Left ventricle myocardium superior (tissue), 1 donor: Measurements from ENCODE around the gene CA5B. TPM values are rescaled to one million over a fixed set of nuclear protein-coding genes. Genes with fewer than 3 reads are reported as not detected.
"Not testable (repeated sequence)": the region's sequence is repeated elsewhere in the genome, so short reads cannot be mapped to it uniquely, and the experiment has no call there.

Experiments
- ATAC-seq: fragments of 200-7000 bp; cut with Tn5 transposase; one replicate; pipeline ENCODE4 v1.9.1; 2020; ENCODE audit warnings: mild to moderate bottlenecking, moderate library complexity
- DNase-seq: peaks from one replicate; pipeline ENCODE4 v3.0.0-alpha.2; 2020
- intact Hi-C: fragments of 100-400 bp; cut with micrococcal nuclease; formaldehyde crosslinking; loops from one replicate; pipeline ENCODE4 v1.11.0; 2022
- total RNA-seq: library from RNA; stranded (reverse); fragmentation: NEBNext Ultra II Directional; extraction: Animal tissue kit (Norgen Biotek cat#: 25700); gene quantifications from one replicate; pipeline ENCODE4 v1.2.1, GENCODE V29; 2021
- donor health status: DM: no; HTN: yes; CAD: no; lungs with severe emphysema.

The CA5B gene
- total RNA-seq, 1 donor from 2014 or later: 3.6 TPM

DNA sequence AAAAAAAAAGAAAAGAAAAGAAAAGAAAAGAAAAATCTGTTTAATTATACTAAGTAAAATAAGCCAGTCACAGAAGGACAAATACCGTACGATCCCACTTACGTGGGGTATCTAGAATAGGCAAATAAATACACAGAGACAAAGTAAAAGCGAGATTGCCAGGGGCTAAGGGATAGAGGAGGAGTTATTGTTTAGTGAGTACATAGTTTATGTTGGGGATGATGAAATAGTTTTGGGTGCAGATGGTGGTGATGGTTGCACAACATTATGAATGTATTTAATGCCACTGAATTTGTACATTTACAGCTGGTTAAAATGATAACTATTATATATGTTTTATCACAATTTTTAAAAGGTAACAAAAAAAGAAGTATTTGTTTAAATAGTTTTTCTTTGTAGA, 7.1 kb downstream of the CA5B start:
- DNase-seq (no peak), ATAC-seq (no peak)
- intact Hi-C loops: no loop called here

DNA sequence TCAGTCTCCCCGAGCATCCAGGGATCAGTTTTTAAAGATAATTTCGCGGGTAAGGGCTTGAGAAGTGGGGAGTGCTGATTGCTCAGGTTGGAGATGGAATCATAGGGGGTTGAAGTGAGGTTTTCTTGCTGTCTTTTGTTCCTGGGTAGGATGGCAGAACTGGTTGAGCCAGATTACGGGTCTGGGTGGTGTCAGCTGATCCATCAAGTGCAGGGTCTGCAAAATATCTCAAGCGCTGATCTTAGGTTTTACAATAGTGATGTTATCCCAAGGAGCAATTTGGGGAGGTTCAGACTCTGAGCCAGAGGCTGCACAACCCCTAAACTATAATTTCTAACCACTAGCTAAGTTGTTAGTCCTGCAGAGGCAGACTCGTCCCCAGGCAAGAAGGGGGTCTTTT, 8.6 kb downstream of the CA5B start:
- DNase-seq, ATAC-seq, intact Hi-C loops: not testable (repeated sequence)

- ATAC-seq: no peak
- no peak for DNase-seq
- intact Hi-C loops: no loop called here
These were observed 9.6 kb downstream of the CA5B start for GRCh38 chrX:15747626-15748173.

- ATAC-seq: no peak
- no peak for DNase-seq
- intact Hi-C loops: no loop called here
These were observed 10.8 kb downstream of the CA5B start for GRCh38 chrX:15748841-15749240.

DNA sequence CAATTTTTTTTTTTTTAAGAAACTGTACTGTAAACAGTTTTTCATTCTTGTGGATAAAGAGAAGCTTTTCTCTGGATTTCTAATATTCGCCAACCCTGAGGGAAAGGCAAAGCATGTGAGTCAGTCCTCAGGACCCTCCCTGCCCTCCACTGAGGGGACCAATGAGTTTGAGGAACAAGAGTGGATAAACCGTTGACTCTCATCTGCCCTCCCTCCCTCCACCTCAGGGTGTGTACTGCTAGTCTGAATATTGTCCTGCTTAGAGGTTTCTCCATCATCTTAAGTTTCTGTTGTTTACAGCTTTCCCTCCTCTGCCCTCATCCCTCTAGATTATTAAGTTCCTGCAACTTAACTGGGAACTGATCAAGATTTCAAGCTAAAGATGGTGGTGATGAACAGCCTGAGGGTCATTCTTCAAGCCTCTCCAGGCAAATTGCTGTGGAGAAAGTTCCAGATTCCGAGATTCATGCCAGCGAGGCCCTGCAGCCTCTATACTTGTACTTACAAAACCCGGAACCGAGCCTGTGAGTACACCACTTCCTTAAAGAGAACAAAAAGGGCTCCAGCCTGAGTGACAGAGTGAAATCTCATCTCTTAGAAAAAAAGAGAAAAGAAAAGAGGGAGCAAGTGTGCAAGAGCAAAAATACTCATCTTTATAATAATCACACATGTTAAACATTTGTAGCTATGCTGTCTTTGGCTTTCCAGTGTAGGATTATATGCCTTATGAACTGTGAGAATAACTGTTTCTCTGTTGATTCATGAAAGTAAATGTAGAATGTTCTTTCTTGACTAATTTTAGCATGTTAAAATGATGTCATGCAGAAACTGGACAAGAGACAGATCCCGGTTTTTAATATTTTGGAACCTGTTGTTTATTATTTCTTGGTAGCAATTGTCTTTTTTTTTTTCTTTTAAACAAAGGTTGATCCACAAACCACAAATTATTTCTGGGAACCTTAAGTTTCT, 11.9 kb downstream of the CA5B start:
- no peak for DNase-seq
- intact Hi-C loops: no loop called here
- ATAC-seq: peak; percentile 65

DNA sequence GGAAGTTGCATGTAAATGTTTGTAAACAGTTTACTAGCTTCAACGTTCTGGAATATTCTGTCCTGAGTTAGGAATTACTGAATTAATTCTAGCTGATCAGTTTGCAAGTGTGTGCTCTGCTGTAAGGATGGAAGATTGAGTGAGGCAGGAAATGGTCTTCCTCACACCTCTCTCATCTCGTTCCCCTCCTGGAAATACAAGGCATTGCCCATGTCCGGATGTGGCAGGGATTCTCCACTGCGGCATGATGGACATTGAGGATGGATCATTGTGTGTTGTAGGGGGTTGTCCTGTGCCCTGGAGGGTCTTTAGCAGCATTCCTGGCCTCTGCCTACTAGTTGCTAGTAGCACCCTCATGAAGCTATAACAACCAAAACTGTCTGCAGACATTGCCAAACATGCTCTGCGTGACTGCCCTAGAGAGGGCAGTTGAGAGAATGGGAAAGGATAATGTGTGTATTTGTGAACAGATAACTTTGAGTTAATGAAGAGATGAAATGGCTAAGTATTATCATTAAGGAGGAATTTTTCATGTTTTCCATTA, 12.6 kb downstream of the CA5B start:
- intact Hi-C loops: no loop called here
- DNase-seq (no peak), ATAC-seq (no peak)

- intact Hi-C loops: no loop called here
- no peak for DNase-seq
- ATAC-seq: peak; percentile 63
These were observed 13.2 kb downstream of the CA5B start for GRCh38 chrX:15751155-15751819.

DNA sequence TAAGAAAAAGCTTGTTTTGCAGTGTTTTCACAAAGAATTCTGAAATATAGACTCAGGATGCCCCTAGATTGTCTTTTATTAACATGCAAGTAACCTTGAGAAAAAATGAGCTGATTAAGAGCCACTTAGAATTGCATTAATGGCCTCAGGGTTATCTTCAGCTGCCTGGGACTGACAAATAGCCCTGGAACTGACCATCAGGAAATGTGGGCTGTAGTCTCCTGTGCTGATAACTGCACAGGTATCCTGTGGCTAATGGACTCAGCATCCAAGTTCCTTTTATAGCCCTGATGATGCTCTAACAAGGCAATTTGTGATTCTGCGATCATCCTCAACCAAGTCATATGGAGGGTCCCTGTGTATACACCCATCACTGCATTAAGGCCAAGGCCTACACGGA, 17.0 kb downstream of the CA5B start:
- DNase-seq (no peak), ATAC-seq (no peak)
- intact Hi-C loops: no loop called here

DNA sequence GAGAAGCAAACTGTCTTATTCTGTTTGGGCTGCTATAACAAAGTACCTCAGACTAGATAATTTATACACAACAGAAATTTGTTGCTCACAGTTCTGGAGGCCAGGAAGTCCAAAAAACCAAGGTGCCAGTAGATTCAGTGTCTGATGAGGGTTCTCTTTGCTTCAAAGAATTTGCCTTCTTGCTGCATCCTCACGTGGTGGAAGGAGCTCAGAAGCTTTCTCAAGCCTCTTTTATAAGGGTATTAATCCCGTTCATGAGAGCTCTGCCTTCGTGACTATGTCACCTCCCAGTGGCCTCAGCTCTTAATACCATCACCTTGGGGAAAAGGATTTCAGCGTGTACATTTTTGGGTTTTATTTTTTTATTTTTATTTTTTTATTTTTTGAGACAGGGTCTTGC, 20.1 kb downstream of the CA5B start:
- ATAC-seq (no peak), DNase-seq (no peak)
- intact Hi-C loops: no loop called here

GRCh38 chrX:15759886-15760285, 21.8 kb downstream of the CA5B start:
- DNase-seq, ATAC-seq, intact Hi-C loops: not testable (repeated sequence)

- ATAC-seq (no peak), DNase-seq (no peak)
- intact Hi-C loops: no loop called here
These were observed 23.6 kb downstream of the CA5B start for GRCh38 chrX:15761564-15762191.

DNA sequence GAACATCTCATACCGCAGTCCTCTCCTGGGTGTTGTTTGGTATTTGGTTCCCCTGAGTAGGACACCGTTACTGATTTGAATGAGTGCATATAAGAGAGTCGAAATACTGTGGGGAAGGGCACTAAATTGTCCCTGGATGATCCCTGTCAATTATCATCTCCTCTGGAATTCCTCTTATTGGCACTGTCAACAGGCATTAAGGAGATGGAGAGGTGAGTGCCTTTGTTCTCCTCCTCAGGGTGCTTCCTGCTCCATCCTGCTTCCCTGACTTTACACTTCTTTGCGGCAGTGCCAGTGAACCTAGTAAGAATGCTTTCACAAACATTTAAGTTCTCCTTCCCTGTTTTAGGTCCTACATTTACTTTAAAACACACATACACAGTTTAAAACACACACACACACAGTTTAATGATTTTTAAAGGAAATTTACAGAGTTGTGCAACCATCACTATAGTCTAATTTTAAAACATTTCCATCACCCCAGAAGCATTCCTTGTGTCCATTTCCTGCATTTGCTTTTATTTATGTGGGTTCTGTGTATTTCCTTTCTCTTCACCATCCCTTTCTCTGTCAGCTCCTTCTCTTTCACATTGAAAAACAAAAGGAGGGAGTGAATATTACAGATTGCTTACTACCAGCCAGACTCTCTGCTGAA, 31.4 kb downstream of the CA5B start:
- intact Hi-C loops: no loop called here
- DNase-seq: no peak
- ATAC-seq: no peak

DNA sequence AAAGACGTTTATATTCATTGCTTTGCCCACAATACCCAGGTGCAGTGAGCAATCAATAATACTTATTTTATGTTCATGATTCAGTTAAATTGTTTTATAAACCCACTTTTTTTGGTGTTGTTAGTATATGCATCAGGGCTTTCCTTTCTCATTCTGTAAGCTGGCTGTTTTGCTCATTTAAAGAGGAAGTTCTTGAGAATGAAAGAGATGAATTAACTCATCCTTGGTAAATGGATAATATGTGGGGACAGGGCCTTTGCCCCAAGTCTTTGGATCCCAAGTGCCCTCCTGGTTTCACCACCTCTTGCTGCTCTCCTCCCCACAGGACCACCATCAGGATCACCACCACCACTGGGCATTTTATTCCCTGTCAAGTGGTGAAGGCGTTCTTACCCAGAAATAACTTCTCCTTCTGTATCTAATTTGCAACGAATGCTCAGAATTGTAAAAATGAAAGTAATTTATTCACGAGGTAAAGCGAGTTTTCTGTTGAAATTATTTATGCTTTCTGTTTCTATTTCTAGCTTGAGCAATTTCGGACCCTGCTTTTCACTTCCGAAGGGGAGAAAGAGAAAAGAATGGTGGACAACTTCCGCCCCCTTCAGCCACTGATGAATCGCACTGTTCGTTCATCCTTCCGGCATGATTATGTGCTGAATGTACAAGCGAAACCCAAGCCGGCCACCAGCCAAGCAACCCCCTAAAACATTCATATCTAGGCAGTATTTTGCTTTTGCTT, 44.1 kb downstream of the CA5B start:
- no peak for DNase-seq
- no peak for ATAC-seq
- intact Hi-C loops: no loop called here

- intact Hi-C loops: no loop called here
- DNase-seq (no peak), ATAC-seq (no peak)
These were observed 47.2 kb downstream of the CA5B start for GRCh38 chrX:15785176-15785750.

GRCh38 chrX:15786915-15787314, 48.8 kb downstream of the CA5B start:
- intact Hi-C loops: no loop called here
- no peak for ATAC-seq
- no peak for DNase-seq

DNA sequence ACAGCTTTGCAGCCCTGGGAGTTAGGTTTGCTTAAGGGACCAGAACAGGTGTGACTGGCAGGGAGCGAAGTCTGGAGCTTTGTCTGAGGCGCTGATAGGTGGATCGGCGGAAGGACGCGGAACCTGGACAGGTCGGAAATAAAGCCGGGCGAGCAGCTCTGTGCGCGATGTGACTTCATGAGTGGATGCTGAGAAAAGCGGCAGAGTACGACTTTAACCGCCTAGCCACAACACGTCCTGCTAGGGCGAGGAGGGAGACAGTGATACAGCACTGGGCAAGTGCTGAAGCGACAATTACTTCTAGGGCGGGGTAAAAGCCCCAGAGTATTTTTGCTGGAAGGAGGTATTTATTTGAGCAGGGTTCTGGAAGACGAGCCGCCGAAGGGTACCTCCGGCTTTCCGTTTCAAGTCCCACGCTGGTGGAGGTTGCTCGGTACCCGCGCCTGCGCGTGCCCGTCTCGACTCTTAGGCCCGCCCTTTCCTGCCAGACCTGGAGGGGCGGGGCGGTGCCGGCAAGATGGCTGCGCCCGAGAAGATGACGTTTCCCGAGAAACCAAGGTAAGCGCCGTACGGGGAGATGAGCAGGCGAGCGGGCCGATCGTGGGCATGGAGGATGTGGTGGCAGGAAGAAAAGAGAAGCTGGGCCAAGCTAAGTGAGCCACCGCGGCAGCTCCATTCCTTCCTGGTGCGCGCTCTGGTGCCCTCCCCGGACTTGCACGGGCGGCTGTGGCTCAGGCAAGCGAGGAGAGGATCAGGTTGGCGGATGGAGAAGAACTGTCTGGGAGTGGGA, 52.1 kb downstream of the CA5B start, which contains the start of gene ZRSR2:
TSS of gene ZRSR2 (plus strand) at position 506 of the 790 bp plus-strand sequence. CDS start at position 518, 12 bp downstream.
- DNase-seq (peak; percentile 89), ATAC-seq (peak; percentile 99)
- intact Hi-C loops: no loop called here

- intact Hi-C loops: no loop called here
- ATAC-seq (peak; percentile 31), DNase-seq (no peak)
These were observed 52.8 kb downstream of the CA5B start for GRCh38 chrX:15790769-15791290.
